SK-N-SH (cell line): ENCODE measurements around the gene SNX6. TPM values are rescaled to one million over a fixed set of nuclear protein-coding genes. Genes with fewer than 3 reads are reported as not detected.

Source experiments
- CTCF ChIA-PET: fragments of 300-600, 350-600 bp; formaldehyde crosslinking; extraction: SDS; loops from one replicate; lab custom pipeline; 2021; lab: Yijun Ruan, JAX
- POLR2A ChIA-PET: fragments of 350-600 bp; sonication (Branson Sonifier 250); formaldehyde crosslinking; extraction: SDS; loops from one replicate; lab custom pipeline; 2020; ENCODE audit warnings: antibody characterized with exemption, inconsistent platforms; lab: Yijun Ruan, JAX
- DNase-seq: peaks from one replicate; pipeline ENCODE4 v3.0.0; 2012
- H2AFZ ChIP-seq: fragments of 200-600 bp; sonication (generic); 2 replicates; pipeline ENCODE4 v1.8.1; 2016; ENCODE audit warnings: antibody characterized with exemption, mild to moderate bottlenecking, low read depth
- H3F3A ChIP-seq: fragments of 200-600 bp; sonication (generic); replicated peaks from 2 replicates; pipeline ENCODE3; 2016; ENCODE audit warnings: antibody characterized with exemption, mild to moderate bottlenecking; ENCODE audit not compliant: insufficient read depth
- H3K27ac ChIP-seq, 2 experiments: fragments of 200-500 bp in 1 of 2; fragments of 200-600 bp in 1 of 2; sonication (Bioruptor generic) in 1 of 2; sonication (generic), shearing (Covaris generic) in 1 of 2; 2 replicates each; pipeline versions ENCODE4 v1.5.1 to v1.6.1; 2014 to 2016; ENCODE audit warnings: low read depth in 2 of 2, inconsistent platforms in 1 of 2, low read length in 1 of 2, mild to moderate bottlenecking in 1 of 2, mixed read lengths in 1 of 2
- H3K27me3 ChIP-seq: fragments of 200-600 bp; sonication (generic), shearing (Covaris generic); 2 replicates; pipeline ENCODE4 v1.6.1; 2016; ENCODE audit warnings: mixed run types; ENCODE audit not compliant: insufficient read depth
- H3K36me3 ChIP-seq, 2 experiments: fragments of 200-500 bp in 1 of 2; fragments of 200-600 bp in 1 of 2; sonication (Bioruptor generic) in 1 of 2; sonication (generic) in 1 of 2; replicated peaks in 1 of 2; 2 replicates each; pipeline versions ENCODE3 to v1.5.1; 2014 to 2016; ENCODE audit warnings: low read length in 1 of 2, mild to moderate bottlenecking in 1 of 2; ENCODE audit not compliant: insufficient read depth in 2 of 2, control insufficient read depth in 1 of 2
- H3K4me1 ChIP-seq, 2 experiments: fragments of 200-500 bp in 1 of 2; fragments of 200-600 bp in 1 of 2; sonication (Bioruptor generic) in 1 of 2; sonication (generic), shearing (Covaris generic) in 1 of 2; 2 replicates each; pipeline versions ENCODE4 v1.5.1 to v1.6.1; 2014 to 2016; ENCODE audit warnings: low read depth in 1 of 2, low read length in 1 of 2, mixed run types in 1 of 2; ENCODE audit not compliant: insufficient read depth in 2 of 2, control insufficient read depth in 1 of 2
- H3K4me2 ChIP-seq: fragments of 200-600 bp; sonication (generic), shearing (Covaris generic); 2 replicates; pipeline ENCODE4 v1.6.1; 2017; ENCODE audit warnings: mixed run types
- H3K4me3 ChIP-seq, 2 experiments: fragments of 200-500 bp in 1 of 2; fragments of 200-600 bp in 1 of 2; sonication (Bioruptor generic) in 1 of 2; sonication (generic), shearing (Covaris generic) in 1 of 2; 2 replicates each; pipeline versions ENCODE4 v1.5.1 to v1.8.1; 2014 to 2016; ENCODE audit warnings: low read depth in 2 of 2, inconsistent platforms in 1 of 2, low read length in 1 of 2, mild to moderate bottlenecking in 1 of 2, mixed read lengths in 1 of 2, moderate library complexity in 1 of 2
- H3K79me2 ChIP-seq: fragments of 200-600 bp; sonication (generic); 2 replicates; pipeline ENCODE4 v1.8.1; 2017; ENCODE audit warnings: mild to moderate bottlenecking; ENCODE audit not compliant: insufficient read depth
- H3K9ac ChIP-seq: fragments of 200-600 bp; sonication (generic); 2 replicates; pipeline ENCODE4 v1.6.1; 2017; ENCODE audit warnings: mixed run types
- H3K9me2 ChIP-seq: fragments of 200-600 bp; sonication (generic); 2 replicates; pipeline ENCODE4 v1.6.1; 2017; ENCODE audit warnings: mixed run types
- H3K9me3 ChIP-seq: fragments of 200-600 bp; sonication (generic); 2 replicates; pipeline ENCODE4 v1.6.1; 2017; ENCODE audit warnings: mixed run types, mild to moderate bottlenecking, moderate library complexity
- H4K20me1 ChIP-seq: fragments of 200-600 bp; sonication (generic); 2 replicates; pipeline ENCODE4 v1.6.1; 2017; ENCODE audit warnings: mild to moderate bottlenecking, mixed run types; ENCODE audit not compliant: insufficient read depth
- CTCF ChIP-seq: fragments of 200-600 bp; sonication (generic); IDR thresholded peaks from 2 replicates; pipeline ENCODE4 v1.6.1; 2017; ENCODE audit warnings: antibody characterized with exemption, mild to moderate bottlenecking, moderate library complexity
- ELF1 ChIP-seq: IDR thresholded peaks from 2 replicates; pipeline ENCODE4 v1.4.0; 2012
- EP300 ChIP-seq, 2 experiments: IDR thresholded peaks; 2 replicates each; pipeline versions ENCODE4 v1.4.0 to v1.6.1; 2012; ENCODE audit warnings: borderline replicate concordance in 1 of 2, low read depth in 1 of 2, low read length in 1 of 2
- EZH2phosphoT487 ChIP-seq: fragments of 200-600 bp; sonication (generic); IDR thresholded peaks from 2 replicates; pipeline ENCODE4 v1.6.1; 2017; ENCODE audit warnings: low read depth, mixed run types, mild to moderate bottlenecking, antibody characterized with exemption, moderate library complexity, borderline replicate concordance
- FOXJ3 ChIP-seq: sonication (generic); formaldehyde crosslinking; IDR thresholded peaks from 2 replicates; pipeline ENCODE4 v1.5.1; 2020; ENCODE audit warnings: mild to moderate bottlenecking, missing genetic modification reagents
- FOXM1 ChIP-seq: IDR thresholded peaks from 2 replicates; pipeline ENCODE4 v1.4.0; 2012; ENCODE audit warnings: low read depth, mild to moderate bottlenecking
- GABPA ChIP-seq: IDR thresholded peaks from 2 replicates; pipeline ENCODE4 v1.4.0; 2012; ENCODE audit warnings: low read depth, mild to moderate bottlenecking
- IRF3 ChIP-seq: fragments of 150-350 bp; IDR thresholded peaks from 2 replicates; pipeline ENCODE4 v1.6.1; 2016; ENCODE audit warnings: mild to moderate bottlenecking, low read depth, low read length
- MAX ChIP-seq: IDR thresholded peaks from 2 replicates; pipeline ENCODE4 v1.4.0; 2012; ENCODE audit warnings: low read depth
- POLR2AphosphoS5 ChIP-seq: IDR thresholded peaks from 2 replicates; pipeline ENCODE4 v1.6.1; 2012; ENCODE audit warnings: low read depth, low read length
- RAD21 ChIP-seq: IDR thresholded peaks from 2 replicates; pipeline ENCODE4 v1.6.1; 2012; ENCODE audit warnings: mild to moderate bottlenecking, low read length
- RFX5 ChIP-seq: IDR thresholded peaks from 2 replicates; pipeline ENCODE4 v1.6.1; 2012; ENCODE audit warnings: mild to moderate bottlenecking, improper control_type of control experiment, low read length
- RXRA ChIP-seq: IDR thresholded peaks from 2 replicates; pipeline ENCODE4 v1.4.0; 2012; ENCODE audit warnings: low read depth, mild to moderate bottlenecking, borderline replicate concordance
- SIN3A ChIP-seq: IDR thresholded peaks from 2 replicates; pipeline ENCODE4 v1.6.1; 2012; ENCODE audit warnings: low read depth, mild to moderate bottlenecking, low read length, moderate library complexity, borderline replicate concordance
- TAF1 ChIP-seq: IDR thresholded peaks from 2 replicates; pipeline ENCODE4 v1.6.1; 2012; ENCODE audit warnings: low read depth, mild to moderate bottlenecking, low read length, moderate library complexity, borderline replicate concordance
- TCF12 ChIP-seq: IDR thresholded peaks from 2 replicates; pipeline ENCODE4 v1.4.0; 2012
- TEAD4 ChIP-seq: IDR thresholded peaks from 2 replicates; pipeline ENCODE4 v1.4.0; 2012; ENCODE audit warnings: mild to moderate bottlenecking, borderline replicate concordance; ENCODE audit not compliant: insufficient read depth
- YY1 ChIP-seq: IDR thresholded peaks from 2 replicates; pipeline ENCODE4 v1.4.0; 2012; ENCODE audit warnings: low read depth, mild to moderate bottlenecking
- WGBS: methylation state at CpG from one replicate; pipeline ENCODE4 v1.1.6; 2017; ENCODE audit warnings: low lambda C conversion rate; 5-methylcytosine and 5-hydroxymethylcytosine counted together
- polyA plus RNA-seq, 3 experiments: library from polyadenylated mRNA; depleted of rRNA; stranded (reverse); fragments of >200 nt; gene quantifications; 2 replicates each; pipeline ENCODE4 v1.2.3, GENCODE V29; 2012
- TF ChIP-seq, protein P1 (sequence below): IDR thresholded peaks from 2 replicates; pipeline ENCODE4 v1.4.0; 2012; ENCODE audit warnings: low read depth, borderline replicate concordance

SNX6 gene
- polyA plus RNA-seq, 1 of the 3 experiments (the other 2 are of a cell fraction): 33.1 TPM

DNA sequence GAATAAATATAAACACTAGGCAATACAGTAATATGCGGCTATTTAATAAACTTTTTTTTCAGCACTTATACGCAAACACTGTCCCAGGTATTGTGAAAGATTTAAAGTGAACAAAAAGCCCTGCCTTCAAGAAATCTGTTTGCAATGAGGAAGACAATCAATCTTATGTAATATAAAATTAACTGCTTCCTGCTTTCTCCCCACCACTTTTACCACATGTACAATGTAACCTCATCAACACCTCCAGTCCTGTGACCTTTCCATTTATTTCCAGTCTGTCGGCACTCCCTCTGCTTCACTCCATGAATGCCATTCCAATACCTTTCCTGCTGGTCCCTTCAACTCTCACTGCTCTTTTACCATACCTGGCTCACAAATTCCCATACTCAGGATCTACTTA, 10.5 kb downstream of the SNX6 start:
- Histone ChIP-seq H3K79me2 (peaks cover 96% of the 10 kb centered on the region), H3K4me1 (no peaks in the 10 kb centered on the region; a peak in 1 of 4 replicates), H3K9me2 (no peaks in the 10 kb centered on the region), H4K20me1 (peaks cover 35% of the 10 kb centered on the region), H3K27me3 (no peaks in the 10 kb centered on the region), H3K4me3 (no peak overlapping the region), H3K36me3 (peaks cover 9 to 69% of the 10 kb centered on the region in 2 experiments), H3K9ac (no peak overlapping the region), H3F3A (no peaks in the 10 kb centered on the region), H3K9me3 (no peaks in the 10 kb centered on the region), H3K27ac (no peak overlapping the region), H2AFZ (no peak overlapping the region), H3K4me2 (no peak overlapping the region)
- POLR2A ChIA-PET: no interaction called here
- no peak for DNase-seq
- 94% methylated on average over 3 of the region's 3 CpGs for WGBS
- TF ChIP-seq RFX5 (no peak), FOXJ3 (CRISPR knock-in tag) (no peak), SIN3A (no peak), FOXM1 (no peak), EP300 (IDR thresholded peaks at IDR 0.05; ENCODE audit: borderline replicate concordance in 1 of 2, low read depth in 1 of 2, low read length in 1 of 2) (no peak), TCF12 (no peak), POLR2AphosphoS5 (no peak)
- CTCF ChIA-PET: no interaction called here

DNA sequence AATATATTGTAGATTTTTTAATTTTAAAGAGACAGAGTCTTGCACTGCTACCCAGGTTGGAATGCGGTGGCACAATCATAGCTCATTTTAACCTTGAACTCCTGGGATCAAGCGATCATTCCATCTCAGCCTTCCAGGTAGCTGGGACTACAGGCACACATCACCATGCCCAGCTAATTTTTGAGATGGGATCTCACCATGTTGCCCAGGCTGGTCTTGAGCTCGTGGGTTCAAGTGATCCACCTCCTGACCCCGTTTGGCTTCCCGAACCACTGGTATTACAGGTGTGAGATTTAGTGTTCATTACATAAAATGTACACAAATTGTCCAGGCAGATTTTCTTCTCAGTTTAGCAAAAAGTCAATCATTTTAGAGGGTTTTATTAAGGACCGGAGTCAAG, 13.6 kb downstream of the SNX6 start:
- Histone ChIP-seq H3K9me3 (no peaks in the 10 kb centered on the region), H3K4me1 (no peaks in the 10 kb centered on the region), H3K79me2 (peaks cover 94% of the 10 kb centered on the region)
- TF ChIP-seq RXRA: no peak
- TF ChIP-seq ELF1: no peak
- no peak for TF ChIP-seq EP300 (IDR thresholded peaks at IDR 0.05; ENCODE audit: borderline replicate concordance in 1 of 2, low read depth in 1 of 2, low read length in 1 of 2)
- TF ChIP-seq, protein P1, sequence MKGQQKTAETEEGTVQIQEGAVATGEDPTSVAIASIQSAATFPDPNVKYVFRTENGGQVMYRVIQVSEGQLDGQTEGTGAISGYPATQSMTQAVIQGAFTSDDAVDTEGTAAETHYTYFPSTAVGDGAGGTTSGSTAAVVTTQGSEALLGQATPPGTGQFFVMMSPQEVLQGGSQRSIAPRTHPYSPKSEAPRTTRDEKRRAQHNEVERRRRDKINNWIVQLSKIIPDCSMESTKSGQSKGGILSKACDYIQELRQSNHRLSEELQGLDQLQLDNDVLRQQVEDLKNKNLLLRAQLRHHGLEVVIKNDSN: no peak
- no peak for TF ChIP-seq RFX5
- no peak for TF ChIP-seq SIN3A
- no peak for TF ChIP-seq EZH2phosphoT487
- no peak for TF ChIP-seq TAF1
- TF ChIP-seq CTCF: no peak
- no peak for TF ChIP-seq RAD21
- no peak for TF ChIP-seq IRF3
- no peak for TF ChIP-seq MAX
- no peak for TF ChIP-seq TEAD4
- TF ChIP-seq TCF12: no peak
- no peak for TF ChIP-seq GABPA
- no peak for TF ChIP-seq YY1
- TF ChIP-seq, all 33 proteins: peak for 0
- Histone ChIP-seq H3K9ac (no peak overlapping the region), H3K4me3 (no peak overlapping the region), H3K27ac (no peak overlapping the region), H3F3A (no peaks in the 10 kb centered on the region), H3K27me3 (no peaks in the 10 kb centered on the region), H3K36me3 (peaks cover 0 to 56% of the 10 kb centered on the region in 2 experiments), H3K4me2 (no peak overlapping the region), H4K20me1 (0 out of 2 replicates have a peak, but pooled peaks cover 15% of the 10 kb centered on the region), H2AFZ (no peak overlapping the region), H3K9me2 (no peaks in the 10 kb centered on the region)
- POLR2A ChIA-PET: no interaction called here
- CTCF ChIA-PET: no interaction called here
- DNase-seq: no peak
- WGBS: 95% methylated on average over 6 of the region's 6 CpGs
